Stomach (tissue), 4 donors: ENCODE results near the gene CCNI.

Source experiments
- POLR2AphosphoS5 ChIP-seq, 3 donors: sonication (generic); formaldehyde crosslinking; IDR thresholded peaks; one replicate each; pipeline ENCODE4 v1.6.1; 2016; ENCODE audit warnings: antibody characterized with exemption in 3 of 3
- TF ChIP-seq, protein P1 (sequence below), 7 experiments: fragments of 450-650 bp in 4 of 7; fragments of 200-600 bp in 3 of 7; sonication (generic) in 3 of 7; IDR thresholded peaks; one replicate each; pipeline ENCODE4 v1.5.1; 2016 to 2019; ENCODE audit warnings: antibody characterized with exemption in 7 of 7, control low read depth in 2 of 7, mild to moderate bottlenecking in 1 of 7

DNA sequence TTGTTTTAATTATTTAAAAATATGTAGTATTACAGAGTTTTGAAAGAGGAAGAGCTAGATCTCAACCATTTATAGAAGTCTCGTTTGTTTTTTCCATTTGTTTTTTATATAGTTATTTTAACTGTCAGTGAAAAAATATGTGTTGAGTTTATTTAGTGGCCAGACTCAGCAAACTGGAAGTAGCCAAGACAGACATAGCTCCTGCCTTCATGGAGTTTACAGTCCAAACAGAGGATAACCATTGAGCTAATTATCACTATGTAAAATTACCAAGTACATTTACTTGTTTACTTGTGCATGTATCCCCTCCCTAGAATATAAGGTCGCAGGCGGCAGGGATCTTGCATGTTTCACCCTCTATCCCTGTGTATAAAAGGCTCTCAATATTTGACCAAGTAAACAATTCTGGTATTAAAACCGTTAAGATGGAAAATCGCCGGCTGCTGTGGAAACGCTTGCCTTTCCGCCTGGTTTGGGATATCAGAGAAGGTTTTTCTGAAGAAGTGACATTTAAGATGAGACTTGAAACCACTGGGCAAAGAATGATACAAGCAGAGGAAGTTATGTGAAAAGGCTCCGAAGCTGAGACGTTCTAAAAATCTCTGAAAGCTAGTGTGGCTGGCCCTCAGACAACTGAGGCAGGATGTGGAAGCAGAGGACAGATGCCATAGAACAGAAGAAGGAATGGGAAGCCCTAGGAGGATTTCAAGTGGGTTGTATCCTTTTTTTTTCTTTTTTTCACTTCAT is 1.3 kb upstream of the CCNI start:
- no peak for TF ChIP-seq POLR2AphosphoS5 (IDR thresholded peaks at IDR 0.05)
- TF ChIP-seq, protein P1, sequence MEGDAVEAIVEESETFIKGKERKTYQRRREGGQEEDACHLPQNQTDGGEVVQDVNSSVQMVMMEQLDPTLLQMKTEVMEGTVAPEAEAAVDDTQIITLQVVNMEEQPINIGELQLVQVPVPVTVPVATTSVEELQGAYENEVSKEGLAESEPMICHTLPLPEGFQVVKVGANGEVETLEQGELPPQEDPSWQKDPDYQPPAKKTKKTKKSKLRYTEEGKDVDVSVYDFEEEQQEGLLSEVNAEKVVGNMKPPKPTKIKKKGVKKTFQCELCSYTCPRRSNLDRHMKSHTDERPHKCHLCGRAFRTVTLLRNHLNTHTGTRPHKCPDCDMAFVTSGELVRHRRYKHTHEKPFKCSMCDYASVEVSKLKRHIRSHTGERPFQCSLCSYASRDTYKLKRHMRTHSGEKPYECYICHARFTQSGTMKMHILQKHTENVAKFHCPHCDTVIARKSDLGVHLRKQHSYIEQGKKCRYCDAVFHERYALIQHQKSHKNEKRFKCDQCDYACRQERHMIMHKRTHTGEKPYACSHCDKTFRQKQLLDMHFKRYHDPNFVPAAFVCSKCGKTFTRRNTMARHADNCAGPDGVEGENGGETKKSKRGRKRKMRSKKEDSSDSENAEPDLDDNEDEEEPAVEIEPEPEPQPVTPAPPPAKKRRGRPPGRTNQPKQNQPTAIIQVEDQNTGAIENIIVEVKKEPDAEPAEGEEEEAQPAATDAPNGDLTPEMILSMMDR (IDR thresholded peaks at IDR 0.05): no peak
